NCI-H128 (cell line): ENCODE data around the gene FOXD1.
A peak's percentile ranks its signal among the peaks of the same experiment; 100 is the strongest.
"Not testable (repeated sequence)": the region's sequence is repeated elsewhere in the genome, so short reads cannot be mapped to it uniquely, and the experiment has no call there.

ENCODE experiments used
- DNase-seq: peaks from one replicate; lab custom pipeline; 2025; ENCODE audit not compliant: unreplicated experiment; lab: John Stamatoyannopoulos, UW

The FOXD1 gene

GRCh38 chr5:73464016-73464745, 15.6 kb upstream of the FOXD1 start:
- no peak for DNase-seq

DNA sequence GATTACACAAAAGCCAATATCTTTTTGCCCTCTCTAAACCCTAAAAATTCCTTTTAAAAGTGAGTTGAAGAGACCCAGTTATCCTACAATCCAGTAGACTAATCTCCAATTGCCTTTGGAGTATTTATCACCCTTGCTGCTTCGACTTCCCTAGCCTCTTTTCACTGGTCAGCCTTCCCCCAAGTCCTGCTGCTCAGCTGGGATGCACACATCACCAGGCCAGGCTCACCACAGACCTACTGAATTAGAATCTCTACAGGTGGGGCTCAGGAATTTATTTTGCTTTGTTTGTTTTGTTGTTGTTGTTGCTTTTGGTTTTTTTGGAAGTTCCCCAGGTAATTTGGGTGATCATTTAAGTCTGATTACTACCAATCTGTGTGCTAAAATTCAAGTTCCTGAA, 11.6 kb upstream of the FOXD1 start:
- no peak for DNase-seq

- no peak for DNase-seq
Measured at GRCh38 chr5:73459366-73459765, 10.8 kb upstream of the FOXD1 start.

- DNase-seq = not testable (repeated sequence)
Measured at GRCh38 chr5:73456462-73456861, 7.9 kb upstream of the FOXD1 start.

DNA sequence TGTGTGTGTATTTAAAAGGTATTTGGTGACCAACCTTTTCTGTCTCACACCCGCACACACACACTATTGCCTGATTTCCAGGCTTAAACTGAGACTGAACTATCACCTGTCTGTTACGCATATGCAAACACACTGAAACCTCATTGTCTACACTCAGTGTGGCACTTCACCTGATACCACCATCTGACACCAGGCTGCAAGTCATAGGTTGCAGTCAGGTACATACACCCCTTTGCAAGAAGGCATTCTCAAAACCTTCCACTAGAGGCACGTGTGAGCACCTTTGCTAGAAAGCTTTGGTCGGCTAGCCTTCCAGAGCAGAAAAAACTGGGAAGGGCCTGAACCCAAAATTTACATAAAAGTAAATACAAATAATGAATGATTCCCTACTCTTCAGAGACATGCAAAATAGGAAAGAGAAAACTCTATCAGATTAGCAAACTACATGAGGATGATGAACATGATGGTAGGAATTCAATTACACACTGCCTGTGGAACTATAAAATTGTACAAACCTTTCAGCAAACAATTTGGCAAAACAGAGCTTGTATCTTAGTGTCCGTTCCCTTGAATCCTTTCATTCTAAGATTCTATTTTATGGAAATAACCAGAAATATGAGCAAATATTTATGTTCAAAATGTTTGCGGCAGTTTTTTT, 5.9 kb upstream of the FOXD1 start:
- DNase-seq = peak; percentile 43

GRCh38 chr5:73452215-73452614, 3.6 kb upstream of the FOXD1 start:
- DNase-seq = no peak

DNA sequence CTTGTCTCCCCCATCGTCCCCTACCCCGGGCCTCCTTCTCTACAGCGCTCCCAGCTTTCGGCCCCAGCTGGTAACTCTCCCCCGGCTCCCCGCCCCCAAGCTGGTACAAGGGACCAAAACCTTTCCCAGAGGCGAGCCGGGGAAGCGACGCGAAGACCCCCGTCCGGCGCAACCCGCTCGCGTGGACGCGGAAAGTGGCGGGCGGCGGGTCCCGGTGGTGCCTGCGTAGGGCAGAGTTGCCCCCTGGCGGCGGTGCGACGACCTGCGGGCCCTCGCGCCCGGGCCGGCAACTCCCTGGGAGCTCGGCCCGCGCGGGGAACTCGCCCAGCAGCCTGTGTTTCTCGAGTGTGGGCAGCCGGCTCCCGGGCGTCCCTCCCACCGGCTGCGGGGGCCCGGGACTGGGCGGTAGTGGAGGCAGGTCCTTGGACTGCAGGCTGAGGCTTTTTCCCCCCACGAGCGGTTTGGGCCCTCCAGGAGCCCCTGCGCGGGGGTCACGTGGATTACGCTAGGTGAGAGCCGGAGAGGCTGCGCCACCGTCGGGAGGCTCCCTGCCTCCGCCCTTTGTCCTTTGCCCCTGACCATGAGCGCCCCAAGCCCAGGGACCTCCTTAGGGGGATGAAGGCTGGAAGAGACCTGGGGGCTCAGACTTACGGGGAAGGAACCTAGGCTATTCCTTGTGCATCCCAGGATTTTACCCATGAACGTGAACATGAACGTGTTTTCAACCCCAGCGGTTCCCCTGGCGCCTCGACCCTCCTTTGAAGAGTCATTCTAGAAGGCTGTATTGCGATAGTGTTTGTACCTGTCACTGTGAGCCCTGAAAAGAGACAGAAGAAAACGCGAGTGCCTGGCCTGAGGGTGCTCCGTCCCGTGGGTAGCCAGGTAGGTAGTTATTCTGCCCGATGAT, 2.9 kb upstream of the FOXD1 start:
- no peak for DNase-seq

- no peak for DNase-seq
Measured at GRCh38 chr5:73450672-73451223, 2.2 kb upstream of the FOXD1 start.

DNA sequence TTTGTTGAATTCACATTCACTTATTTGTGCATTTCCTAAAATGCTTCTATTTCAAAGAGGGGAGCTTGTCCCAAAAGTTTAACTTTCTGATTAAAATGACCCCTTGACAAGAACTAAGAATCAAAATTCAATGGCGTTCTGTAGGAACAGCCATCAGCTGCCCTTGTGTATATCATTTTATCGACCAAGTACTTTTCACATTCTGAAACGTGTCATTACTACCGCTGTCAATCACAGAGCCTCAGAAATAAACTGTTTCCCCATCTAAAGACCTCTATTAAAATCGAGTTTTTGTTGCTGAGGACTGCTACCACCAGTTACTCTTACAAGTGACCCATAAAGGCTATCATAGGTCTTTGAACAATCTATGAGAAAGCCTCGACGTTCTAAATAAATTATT, 1.6 kb upstream of the FOXD1 start:
- no peak for DNase-seq

DNA sequence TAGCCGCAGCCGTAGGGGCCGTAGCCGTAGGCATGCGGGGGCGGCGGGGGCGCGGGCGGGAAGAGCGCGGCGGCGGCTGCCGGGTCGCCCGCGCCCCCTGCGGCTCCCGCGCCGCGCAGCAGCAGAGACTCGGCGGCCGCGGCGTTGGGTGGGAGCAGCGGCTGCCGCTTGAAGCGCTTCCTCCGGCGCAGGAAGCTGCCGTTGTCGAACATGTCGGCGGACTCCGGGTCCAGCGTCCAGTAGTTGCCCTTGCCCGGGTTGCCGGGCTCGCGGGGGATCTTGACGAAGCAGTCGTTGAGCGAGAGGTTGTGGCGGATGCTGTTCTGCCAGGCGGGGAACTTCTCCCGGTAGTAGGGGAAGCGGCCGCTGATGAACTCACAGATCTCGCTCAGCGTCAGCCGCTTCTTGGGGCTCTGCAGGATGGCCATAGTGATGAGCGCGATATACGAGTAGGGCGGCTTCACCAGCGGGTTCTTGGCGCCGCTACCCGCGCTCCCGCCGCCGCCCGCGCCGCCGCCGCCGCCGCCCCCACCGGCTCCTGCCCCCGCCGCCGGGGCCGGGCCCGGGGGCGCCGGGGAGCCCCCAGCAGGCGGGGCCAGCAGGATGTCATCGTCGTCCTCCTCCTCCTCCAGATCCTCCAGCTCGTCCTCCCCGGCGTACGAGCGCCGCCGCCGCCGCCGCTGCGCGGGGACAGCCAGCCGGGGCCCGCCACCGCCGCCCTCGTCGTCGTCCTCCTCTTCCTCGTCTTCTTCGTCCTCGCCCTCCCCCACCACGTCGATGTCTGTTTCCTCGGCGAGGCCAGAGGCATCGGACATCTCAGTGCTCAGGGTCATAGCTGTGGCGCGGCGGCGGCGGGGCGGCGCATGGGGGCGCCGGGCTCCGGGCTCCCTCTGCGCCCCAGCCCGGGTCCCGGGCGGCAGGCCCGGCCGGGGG, 781 bp downstream of the FOXD1 start:
- no peak for DNase-seq

GRCh38 chr5:73446631-73447529, 1.7 kb downstream of the FOXD1 start:
- no peak for DNase-seq

GRCh38 chr5:73445665-73446630, 2.6 kb downstream of the FOXD1 start:
- DNase-seq = no peak

DNA sequence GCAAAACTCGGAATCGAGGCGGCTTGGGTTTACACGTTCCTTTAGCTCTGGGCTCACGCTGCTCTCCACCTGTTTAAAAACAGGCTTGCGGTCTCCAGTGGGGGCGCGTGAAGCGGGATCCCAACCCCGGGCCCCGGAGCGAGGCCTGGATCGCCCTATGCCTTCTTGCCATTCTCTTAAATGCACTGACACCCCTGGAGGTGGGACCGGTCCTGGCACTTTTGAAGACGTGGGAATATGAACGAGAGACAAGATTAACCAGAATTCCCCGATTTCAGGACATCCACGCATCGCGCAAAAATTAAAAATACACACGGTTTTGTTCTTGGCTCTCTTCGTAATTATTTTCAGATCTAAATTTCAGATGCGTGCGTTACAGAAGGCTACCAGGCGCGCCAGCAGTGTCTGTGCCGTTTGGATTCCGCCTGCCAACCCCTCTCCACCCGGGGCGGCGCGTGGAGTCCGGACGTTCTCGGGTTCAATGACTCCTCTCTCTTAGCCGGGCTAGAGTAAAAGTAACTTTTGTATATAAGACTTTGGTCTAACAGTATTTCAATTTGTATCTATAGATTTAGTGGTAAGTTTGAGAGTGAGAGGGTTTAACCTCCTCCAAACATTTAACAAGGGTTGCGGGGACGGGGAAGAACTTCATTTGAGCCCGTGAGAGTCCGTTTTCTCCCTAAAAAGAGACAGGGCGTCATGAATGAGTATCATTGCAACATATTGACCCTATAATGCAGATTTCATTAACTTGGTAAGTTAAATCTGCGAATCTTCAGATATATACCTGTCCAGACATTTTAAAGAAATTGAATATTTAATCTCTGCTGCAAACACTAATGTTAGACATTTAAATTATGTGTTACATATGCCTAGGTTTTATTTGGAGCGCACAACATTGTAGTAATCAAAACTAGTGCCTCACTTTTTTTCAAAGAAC, 3.8 kb downstream of the FOXD1 start:
- no peak for DNase-seq

DNA sequence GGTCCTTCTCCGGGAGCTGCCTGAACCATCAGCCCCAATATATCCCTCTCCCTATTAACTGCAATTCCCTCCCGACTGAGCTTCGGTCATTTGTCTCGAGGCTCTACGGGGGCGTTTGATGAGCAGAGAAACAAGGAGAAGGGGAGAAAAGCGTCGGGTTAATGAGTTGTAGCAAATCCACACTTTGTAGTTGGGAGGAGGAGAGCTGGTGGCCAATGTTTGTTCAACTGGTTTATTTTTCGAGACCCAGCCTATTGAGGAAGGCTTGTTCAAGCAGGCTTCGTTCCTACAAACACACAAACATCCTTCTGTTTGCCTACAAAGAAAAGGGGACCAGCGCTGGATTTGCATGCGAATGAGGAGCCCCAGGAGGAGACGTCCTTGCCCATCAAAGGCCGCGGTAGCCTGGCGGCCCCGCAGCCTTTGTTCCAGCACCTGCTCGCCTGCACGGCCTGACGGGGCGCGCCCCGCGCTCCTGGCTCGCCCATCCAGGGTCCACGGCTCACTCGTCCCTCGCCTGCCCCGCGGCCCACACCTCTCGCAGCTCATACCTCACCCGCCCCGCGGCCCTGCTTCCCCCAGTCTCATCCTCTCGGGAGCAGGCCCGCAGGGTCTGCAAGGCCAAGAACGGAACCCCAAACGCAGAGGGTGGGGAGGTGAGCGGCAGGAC, 4.6 kb downstream of the FOXD1 start:
- DNase-seq = no peak

DNA sequence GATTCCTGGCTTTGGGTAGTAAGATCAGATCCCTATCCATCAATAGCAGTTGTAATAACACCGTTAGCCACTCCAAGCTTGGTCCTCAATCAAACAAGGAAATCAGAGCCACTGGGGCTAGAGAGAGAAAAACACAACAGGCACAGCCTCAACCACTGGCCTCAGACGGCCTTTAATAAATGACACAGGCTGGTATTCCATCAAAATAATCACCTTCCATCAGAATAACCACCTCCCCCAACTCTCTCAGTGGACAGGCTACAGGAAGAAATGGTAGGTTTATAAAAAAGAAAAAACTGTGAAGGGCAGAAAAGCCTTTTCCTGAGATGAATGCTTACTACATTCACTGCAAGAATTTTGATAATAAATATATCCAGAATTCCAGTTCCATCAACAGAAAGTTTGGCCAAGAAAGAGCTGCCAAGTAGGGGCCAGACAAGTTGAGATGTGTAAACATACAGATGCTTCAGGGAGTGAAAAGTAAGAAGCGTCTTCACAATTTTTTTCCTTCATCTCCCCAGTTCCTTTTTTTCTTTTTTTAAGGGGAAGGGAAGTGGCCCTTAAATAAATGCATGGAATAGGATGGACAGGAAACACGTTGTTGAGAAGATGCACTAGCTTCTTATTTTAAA, 5.5 kb downstream of the FOXD1 start:
- no peak for DNase-seq

GRCh38 chr5:73442231-73442811, 6.3 kb downstream of the FOXD1 start:
- DNase-seq = no peak
